GM12878 (cell line): Measurements from ENCODE around the gene LGMN.

Source experiments
- CTCF ChIP-seq, 3 experiments: IDR thresholded peaks in 2 of 3; conservative IDR thresholded peaks in 1 of 3; 2 replicates each; pipeline ENCODE4 v1.5.1; 2011; ENCODE audit warnings: low read depth in 3 of 3, low read length in 3 of 3, mild to moderate bottlenecking in 3 of 3, control low read depth in 2 of 3, moderate library complexity in 2 of 3, inconsistent platforms in 1 of 3, mixed read lengths in 1 of 3; ENCODE audit not compliant: control insufficient read depth in 2 of 3, insufficient read depth in 1 of 3; ENCODE audit errors: extremely low read depth in 1 of 3
- EGR1 ChIP-seq, 2 experiments: IDR thresholded peaks; 1 replicate in 1 of 2; 2 replicates in 1 of 2; pipeline ENCODE4 v1.6.1; 2011 to 2012; ENCODE audit warnings: low read depth in 2 of 2, low read length in 2 of 2, borderline replicate concordance in 1 of 2, mild to moderate bottlenecking in 1 of 2, moderate library complexity in 1 of 2
- TAF1 ChIP-seq: IDR thresholded peaks from 2 replicates; pipeline ENCODE4 v1.6.1; 2011; ENCODE audit warnings: mild to moderate bottlenecking, low read depth, low read length, borderline replicate concordance
- TCF7 ChIP-seq: IDR thresholded peaks from 2 replicates; pipeline ENCODE4 v1.6.1; 2014; ENCODE audit warnings: antibody characterized with exemption, borderline replicate concordance

GRCh38 chr14:92726933-92727262 is 21.5 kb downstream of the LGMN start:
- TF ChIP-seq CTCF (IDR thresholded peaks at IDR 0.05 in 2 of 3, conservative IDR thresholded peaks at IDR 0.05 in 1 of 3; ENCODE audit: control insufficient read depth in 2 of 3, extremely low read depth in 1 of 3, insufficient read depth in 1 of 3, low read depth in 3 of 3, low read length in 3 of 3) (no peak), TAF1 (no peak), TCF7 (no peak), EGR1 (IDR thresholded peaks at IDR 0.05; ENCODE audit: borderline replicate concordance in 1 of 2, low read depth in 2 of 2, low read length in 2 of 2) (no peak)
